H9 (cell line): ENCODE measurements around the gene METTL9. TPM values are rescaled to one million over a fixed set of nuclear protein-coding genes. Genes with fewer than 3 reads are reported as not detected.

Source experiments
- DNase-seq: peaks from one replicate; pipeline ENCODE4 v3.0.0-alpha.2; 2017
- H2AFZ ChIP-seq: one replicate; pipeline ENCODE4 v1.6.1; 2013; ENCODE audit warnings: mild to moderate bottlenecking, low read length, control low read depth, moderate library complexity
- H2AK5ac ChIP-seq: 2 replicates; pipeline ENCODE4 v1.6.1; 2013; ENCODE audit warnings: low read length, control low read depth, mixed read lengths; ENCODE audit not compliant: insufficient read length
- H2BK120ac ChIP-seq: one replicate; pipeline ENCODE4 v1.6.1; 2013; ENCODE audit warnings: low read depth, mild to moderate bottlenecking, low read length, control low read depth, inconsistent platforms; ENCODE audit not compliant: poor library complexity, severe bottlenecking
- H2BK12ac ChIP-seq: 2 replicates; pipeline ENCODE4 v1.6.1; 2013; ENCODE audit warnings: low read length, control low read depth, mixed read lengths, low read depth; ENCODE audit not compliant: insufficient read length
- H2BK15ac ChIP-seq: 2 replicates; pipeline ENCODE4 v1.6.1; 2013; ENCODE audit warnings: low read depth, low read length, control low read depth
- H2BK20ac ChIP-seq: one replicate; pipeline ENCODE4 v1.6.1; 2013; ENCODE audit warnings: low read depth, mild to moderate bottlenecking, low read length, control low read depth, inconsistent platforms; ENCODE audit not compliant: poor library complexity, severe bottlenecking
- H2BK5ac ChIP-seq: 2 replicates; pipeline ENCODE4 v1.6.1; 2013; ENCODE audit warnings: low read length, control low read depth, mixed read lengths; ENCODE audit not compliant: insufficient read length
- H3K14ac ChIP-seq: 2 replicates; pipeline ENCODE4 v1.6.1; 2013; ENCODE audit warnings: low read length, control low read depth; ENCODE audit not compliant: insufficient read depth
- H3K18ac ChIP-seq: 2 replicates; pipeline ENCODE4 v1.6.1; 2013; ENCODE audit warnings: low read depth, mild to moderate bottlenecking, mixed read lengths, low read length, control low read depth; ENCODE audit not compliant: insufficient read length
- H3K23ac ChIP-seq: 2 replicates; pipeline ENCODE4 v1.6.1; 2013; ENCODE audit warnings: low read length, control low read depth, mixed read lengths, low read depth; ENCODE audit not compliant: insufficient read length
- H3K23me2 ChIP-seq: 2 replicates; pipeline ENCODE4 v1.6.1; 2013; ENCODE audit warnings: low read depth, mild to moderate bottlenecking, mixed read lengths, low read length, control low read depth; ENCODE audit not compliant: insufficient read length, poor library complexity, severe bottlenecking
- H3K27ac ChIP-seq: 2 replicates; pipeline ENCODE4 v1.5.1; 2013; ENCODE audit warnings: low read length, control low read depth, mixed read lengths, low read depth; ENCODE audit not compliant: insufficient read length
- H3K27me3 ChIP-seq: 2 replicates; pipeline ENCODE4 v1.6.1; 2013; ENCODE audit warnings: low read length, control low read depth, inconsistent platforms; ENCODE audit not compliant: insufficient read depth
- H3K4ac ChIP-seq: 2 replicates; pipeline ENCODE4 v1.6.1; 2013; ENCODE audit warnings: low read depth, mild to moderate bottlenecking, control low read depth, inconsistent platforms, low read length, moderate library complexity
- H3K4me1 ChIP-seq: 2 replicates; pipeline ENCODE4 v1.6.1; 2013; ENCODE audit warnings: low read length, control low read depth, inconsistent platforms; ENCODE audit not compliant: insufficient read depth
- H3K4me2 ChIP-seq: 2 replicates; pipeline ENCODE4 v1.6.1; 2013; ENCODE audit warnings: low read length, control low read depth, mixed read lengths; ENCODE audit not compliant: insufficient read length, insufficient read depth
- H3K56ac ChIP-seq: 2 replicates; pipeline ENCODE4 v1.6.1; 2013; ENCODE audit warnings: low read depth, mild to moderate bottlenecking, mixed read lengths, low read length, control low read depth; ENCODE audit not compliant: insufficient read length
- H3K79me1 ChIP-seq: 2 replicates; pipeline ENCODE4 v1.6.1; 2013; ENCODE audit warnings: low read depth, mild to moderate bottlenecking, moderate library complexity, low read length, control low read depth, inconsistent platforms; ENCODE audit not compliant: insufficient read depth, poor library complexity, severe bottlenecking
- H3K79me2 ChIP-seq: 2 replicates; pipeline ENCODE4 v1.6.1; 2013; ENCODE audit warnings: low read length, control low read depth, inconsistent platforms; ENCODE audit not compliant: insufficient read depth
- H3K9ac ChIP-seq: 2 replicates; pipeline ENCODE4 v1.6.1; 2013; ENCODE audit warnings: low read length, control low read depth, mixed read lengths; ENCODE audit not compliant: insufficient read length; ENCODE audit errors: extremely low read depth
- H3K9me3 ChIP-seq: one replicate; pipeline ENCODE4 v1.6.1; 2013; ENCODE audit warnings: low read depth, low read length, inconsistent platforms; ENCODE audit not compliant: control insufficient read depth
- H3T11ph ChIP-seq: one replicate; pipeline ENCODE4 v1.6.1; 2013; ENCODE audit warnings: mild to moderate bottlenecking, low read length, control low read depth, inconsistent platforms
- H4K20me1 ChIP-seq: one replicate; pipeline ENCODE4 v1.6.1; 2013; ENCODE audit not compliant: control insufficient read depth, insufficient read length, insufficient read depth
- H4K5ac ChIP-seq: 2 replicates; pipeline ENCODE4 v1.6.1; 2013; ENCODE audit warnings: low read depth, mild to moderate bottlenecking, mixed read lengths, low read length, control low read depth; ENCODE audit not compliant: insufficient read length
- H4K8ac ChIP-seq: replicated peaks from 2 replicates; pipeline ENCODE4 v1.6.1; 2013; ENCODE audit warnings: low read length, control low read depth, mixed read lengths, low read depth; ENCODE audit not compliant: insufficient read length
- H4K91ac ChIP-seq: 2 replicates; pipeline ENCODE4 v1.6.1; 2013; ENCODE audit warnings: low read depth, mild to moderate bottlenecking, moderate library complexity, mixed read lengths, low read length, control low read depth; ENCODE audit not compliant: insufficient read length
- H3K27ac Mint-ChIP-seq, 3 experiments: 2 replicates in 2 of 3; 3 replicates in 1 of 3; pipeline ENCODE4 v1.8.0; 2020 to 2021; ENCODE audit warnings: mixed read lengths in 3 of 3, mild to moderate bottlenecking in 1 of 3, moderate library complexity in 1 of 3
- H3K27me3 Mint-ChIP-seq: 2 replicates; pipeline ENCODE4 v1.8.0; 2021; ENCODE audit warnings: low read depth, mild to moderate bottlenecking, moderate library complexity, mixed read lengths
- H3K36me3 Mint-ChIP-seq, 3 experiments: 2 replicates in 2 of 3; 3 replicates in 1 of 3; pipeline ENCODE4 v1.8.0; 2020 to 2021; ENCODE audit warnings: low read depth in 3 of 3, mixed read lengths in 3 of 3; ENCODE audit not compliant: insufficient read depth in 1 of 3
- H3K4me1 Mint-ChIP-seq, 2 experiments: 2 replicates each; pipeline ENCODE4 v1.8.0; 2020; ENCODE audit warnings: mixed read lengths in 2 of 2
- H3K4me3 Mint-ChIP-seq, 2 experiments: 2 replicates in 1 of 2; 3 replicates in 1 of 2; pipeline ENCODE4 v1.8.0; 2020 to 2021; ENCODE audit warnings: mild to moderate bottlenecking in 2 of 2, mixed read lengths in 2 of 2, moderate library complexity in 1 of 2
- H3K9me3 Mint-ChIP-seq, 2 experiments: 2 replicates in 1 of 2; 3 replicates in 1 of 2; pipeline ENCODE4 v1.8.0; 2020; ENCODE audit warnings: mild to moderate bottlenecking in 2 of 2, mixed read lengths in 2 of 2, moderate library complexity in 1 of 2
- CTCF ChIP-seq: fragments of 200-600 bp; sonication (generic); conservative IDR thresholded peaks from 3 replicates; pipeline ENCODE4 v1.8.0; 2021; ENCODE audit warnings: antibody characterized with exemption, mild to moderate bottlenecking
- WGBS: extraction: QIAGEN DNeasy Blood & Tissue Kit; methylation state at CpG from one replicate; pipeline ENCODE4 v1.1.7; 2013; ENCODE audit warnings: missing lambda C conversion rate, low lambda C conversion rate, mixed read lengths; ENCODE audit not compliant: insufficient read length; ENCODE audit errors: extremely low coverage; 5-methylcytosine and 5-hydroxymethylcytosine counted together
- total RNA-seq: library from RNA; stranded (reverse); gene quantifications from 2 replicates; pipeline ENCODE4 v1.2.1, GENCODE V29; 2021

Gene METTL9
- total RNA-seq, 1 experiment from 2014 or later: 108 TPM

GRCh38 chr16:21704266-21704665 lies 104.9 kb downstream of the METTL9 start:
- no peak overlapping the region for H3K9ac ChIP-seq
- Mint-ChIP-seq H3K4me1 (peaks cover 6 to 13% of the 10 kb centered on the region in 2 experiments), H3K27ac (no peak overlapping the region), H3K36me3 (no peaks in the 10 kb centered on the region), H3K27me3 (no peaks in the 10 kb centered on the region), H3K4me3 (no peak overlapping the region), H3K9me3 (no peaks in the 10 kb centered on the region; a peak in 2 of 5 replicates)
- no peak overlapping the region for H3K4ac ChIP-seq
- H4K91ac ChIP-seq: no peak overlapping the region
- no peak overlapping the region for H3K23ac ChIP-seq
- WGBS: no CpG with 5 or more reads among the region's 5 CpGs
- no peak overlapping the region for H2AK5ac ChIP-seq
- DNase-seq: no peak
- no peak overlapping the region for H3K18ac ChIP-seq
- H3K56ac ChIP-seq: no peak overlapping the region
- H3K9me3 ChIP-seq: no peaks in the 10 kb centered on the region
- H3K23me2 ChIP-seq: no peaks in the 10 kb centered on the region
- no peak overlapping the region for H3K4me2 ChIP-seq
- no peak overlapping the region for H2BK15ac ChIP-seq
- no peak overlapping the region for H4K5ac ChIP-seq
- no peak overlapping the region for H2BK120ac ChIP-seq
- no peak overlapping the region for H2BK12ac ChIP-seq
- no peak overlapping the region for H3K14ac ChIP-seq
- H3K27me3 ChIP-seq: no peaks in the 10 kb centered on the region
- peaks cover 2% of the 10 kb centered on the region; the same call in 1 of the 2 replicates for H3K4me1 ChIP-seq
- H2AFZ ChIP-seq: no peak overlapping the region
- H3K27ac ChIP-seq: no peak overlapping the region
- H3K79me2 ChIP-seq: no peaks in the 10 kb centered on the region
- H2BK20ac ChIP-seq: no peak overlapping the region
- no peaks in the 10 kb centered on the region for H4K20me1 ChIP-seq
- H3K79me1 ChIP-seq: no peaks in the 10 kb centered on the region
- TF ChIP-seq CTCF: no peak
- H4K8ac ChIP-seq: no peak overlapping the region
- no peak overlapping the region for H2BK5ac ChIP-seq
- no peak overlapping the region for H3T11ph ChIP-seq
